HK-2 (cell line): ENCODE data around the gene BIN1.

Experiments
- DNase-seq: peaks from one replicate; pipeline ENCODE4 v3.0.0-alpha.2; 2018; ENCODE audit not compliant: unreplicated experiment

Gene BIN1

GRCh38 chr2:127058246-127058953, 48.6 kb downstream of the BIN1 start:
- no peak for DNase-seq

GRCh38 chr2:127057371-127058245, 49.3 kb downstream of the BIN1 start:
- no peak for DNase-seq

DNA sequence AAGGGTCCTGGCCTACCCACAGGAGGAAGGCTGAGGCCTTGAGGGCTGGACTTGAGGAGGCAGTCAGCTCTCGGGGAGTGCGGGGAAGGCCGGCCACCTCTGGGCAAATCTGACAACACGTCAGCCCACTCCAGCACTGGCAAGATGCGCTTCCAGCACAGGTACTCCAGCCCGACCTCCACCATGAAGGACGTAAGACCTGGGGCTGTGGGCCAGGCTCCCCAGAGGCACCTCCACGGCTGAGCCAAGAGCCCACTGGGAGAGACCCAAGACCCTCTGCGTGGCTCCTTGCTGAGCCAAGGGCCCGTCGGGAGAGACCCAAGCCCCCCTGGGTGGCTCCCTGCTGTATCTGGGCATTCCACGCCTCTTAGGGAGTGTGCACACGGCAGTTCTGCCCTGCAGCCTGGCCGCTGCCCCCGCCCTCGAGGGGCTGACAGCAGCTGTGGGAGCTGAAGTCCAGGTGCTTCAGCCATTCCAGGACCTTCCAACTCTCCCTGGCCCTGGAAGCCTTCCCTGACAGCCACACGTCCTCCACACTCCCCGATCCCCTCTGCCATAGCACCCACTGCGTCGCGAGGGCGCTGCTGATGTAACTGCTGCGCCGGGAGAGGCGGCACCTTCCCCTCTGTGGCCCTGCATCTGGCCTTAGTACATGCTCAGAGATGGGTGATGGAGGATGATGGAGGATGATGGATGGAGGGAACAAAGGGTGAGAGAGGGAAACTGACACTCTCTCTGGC, 50.2 kb downstream of the BIN1 start:
- DNase-seq, result no peak

- DNase-seq, result no peak
Measured at GRCh38 chr2:127056086-127056485, 50.9 kb downstream of the BIN1 start.

DNA sequence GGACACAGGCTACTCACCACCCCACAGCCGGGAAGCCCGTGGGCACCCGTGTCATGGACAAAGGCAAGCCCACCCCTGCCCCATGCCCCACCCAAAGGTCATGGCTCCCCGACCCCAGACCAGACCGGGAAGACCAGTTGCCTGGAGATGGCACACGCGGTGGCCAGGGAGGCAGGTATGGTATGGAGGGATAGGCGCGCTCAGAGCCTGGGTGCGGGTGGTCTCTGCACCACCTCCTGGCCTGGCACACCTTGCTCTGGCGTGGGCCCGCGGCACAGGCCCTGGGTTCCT, 51.2 kb downstream of the BIN1 start:
- no peak for DNase-seq

GRCh38 chr2:127054996-127055785, 51.8 kb downstream of the BIN1 start:
- no peak for DNase-seq

DNA sequence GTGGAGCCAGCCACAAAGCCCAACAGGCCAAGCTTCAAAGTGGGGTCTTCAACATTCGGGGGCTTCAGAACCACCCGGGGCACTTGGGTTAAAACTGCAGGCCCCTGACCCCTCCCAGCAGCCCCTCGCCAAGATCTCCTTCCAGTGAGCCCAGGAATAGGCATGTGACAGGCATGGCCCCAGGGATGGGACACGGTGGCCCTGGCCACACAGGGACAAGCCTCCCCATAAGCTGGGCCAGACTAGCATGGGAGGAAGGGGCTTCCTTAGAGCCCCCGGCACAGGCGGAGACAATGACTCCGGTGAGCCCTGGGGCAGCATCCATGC, 52.4 kb downstream of the BIN1 start:
- DNase-seq, result no peak

DNA sequence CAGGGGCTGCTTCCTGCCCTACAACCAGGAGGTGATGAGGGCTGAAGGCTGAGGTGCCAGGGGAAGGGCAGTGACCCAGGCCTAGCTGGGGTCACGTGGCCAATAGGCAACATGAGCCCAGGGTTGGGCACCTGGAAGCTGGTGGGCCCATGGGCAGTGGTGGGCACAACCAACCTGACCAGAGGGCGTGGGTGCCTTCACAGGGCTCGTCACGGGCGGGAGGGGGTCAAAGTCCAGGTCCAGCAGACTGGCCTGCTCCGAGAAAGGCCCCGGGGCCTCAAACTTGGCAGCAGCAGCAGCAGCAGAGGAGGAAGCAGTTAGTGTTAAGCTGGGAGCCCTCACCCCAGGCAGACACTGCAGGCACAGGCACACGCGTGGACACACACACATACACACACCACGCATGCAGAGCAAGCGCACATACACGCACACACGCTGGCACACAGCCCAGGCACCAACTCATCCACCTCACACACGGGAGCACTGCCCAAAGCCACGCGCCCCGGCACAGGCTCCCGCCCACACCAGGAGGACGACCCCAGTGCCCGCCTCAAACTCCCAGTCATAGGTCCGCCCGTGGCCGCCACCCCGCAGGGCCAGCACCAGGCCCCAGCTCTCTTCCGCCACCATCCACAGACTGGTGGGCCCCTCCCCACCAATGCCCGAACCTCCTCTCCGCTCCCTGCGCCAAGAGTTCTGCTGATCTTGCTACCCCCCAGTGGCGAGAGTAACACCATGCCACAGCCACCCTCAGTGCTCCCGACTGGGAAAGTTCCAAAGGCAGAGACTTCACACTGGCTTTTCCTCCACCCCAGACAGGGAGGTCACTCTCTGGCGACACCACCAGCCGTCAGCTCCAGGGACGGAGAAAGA, 53.0 kb downstream of the BIN1 start:
- DNase-seq, result no peak

DNA sequence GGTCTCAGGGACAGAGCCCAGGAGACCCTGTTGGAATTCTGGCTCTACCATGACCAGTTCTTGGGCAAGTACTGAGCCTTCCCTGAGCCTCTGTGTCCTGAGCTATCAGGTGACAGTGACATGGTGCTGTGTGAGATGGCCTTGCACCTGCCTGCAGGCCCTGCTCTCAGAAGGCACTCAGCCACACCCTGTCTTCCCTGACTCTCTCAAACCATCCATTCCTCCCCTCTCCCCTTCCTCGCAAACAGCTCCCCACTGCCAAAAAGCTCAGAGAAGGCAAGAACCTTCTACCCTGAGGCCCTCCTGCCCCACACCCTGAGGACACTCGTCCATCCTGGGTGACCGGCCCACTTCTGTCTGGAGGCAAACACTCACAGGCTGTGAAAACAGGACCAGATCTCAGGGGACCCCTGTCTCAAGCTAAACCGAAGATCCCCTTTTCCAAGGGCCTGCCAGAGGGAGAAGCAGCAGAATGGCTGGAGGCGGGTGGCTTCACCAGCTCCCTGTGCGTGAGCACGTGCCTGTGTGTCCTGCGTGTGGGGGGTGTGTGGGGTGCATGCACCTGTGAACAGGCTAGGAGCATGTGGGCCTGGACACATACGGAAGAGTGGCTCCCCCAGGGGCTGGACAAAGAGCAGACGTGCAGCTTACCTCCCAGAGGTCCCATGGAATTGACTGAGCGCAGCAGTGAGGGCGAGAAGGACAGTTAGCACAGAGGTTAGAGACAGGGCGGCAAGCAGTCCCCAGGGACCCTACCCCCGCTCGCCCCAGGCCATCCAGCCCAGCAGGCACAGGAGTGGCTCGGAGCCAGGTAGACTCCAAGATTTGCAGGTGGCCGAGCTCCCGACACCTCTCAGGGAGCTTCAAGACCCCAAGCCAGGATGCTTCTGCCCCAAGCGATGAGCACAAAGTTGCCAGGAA, 53.9 kb downstream of the BIN1 start:
- DNase-seq, result no peak

- DNase-seq, result no peak
Measured at GRCh38 chr2:127052057-127052770, 54.7 kb downstream of the BIN1 start.

- DNase-seq, result no peak
Measured at GRCh38 chr2:127051116-127052056, 55.6 kb downstream of the BIN1 start.

DNA sequence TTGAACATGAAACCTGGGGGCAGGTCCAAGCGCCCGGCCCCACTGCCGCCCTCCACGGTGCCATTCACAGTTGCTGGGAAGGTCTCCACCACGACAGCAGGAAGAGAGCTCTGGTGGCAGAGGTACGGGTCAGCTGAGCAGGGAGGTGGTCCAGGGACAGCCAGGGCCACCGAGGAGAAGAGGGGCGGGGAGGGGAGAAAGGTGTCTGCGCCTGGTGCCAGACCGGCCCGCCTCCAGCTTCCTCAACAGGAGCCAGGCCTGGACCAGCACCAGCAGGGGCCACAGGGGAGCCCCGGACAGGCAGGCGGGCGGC, 56.2 kb downstream of the BIN1 start:
- no peak for DNase-seq

- DNase-seq, result peak; percentile 69
Measured at GRCh38 chr2:127049927-127050802, 56.8 kb downstream of the BIN1 start.

- no peak for DNase-seq
Measured at GRCh38 chr2:127048969-127049897, 57.7 kb downstream of the BIN1 start.

- DNase-seq, result no peak
Measured at GRCh38 chr2:127048618-127048935, 58.4 kb downstream of the BIN1 start.
